Endometrial microvascular endothelial cells (primary cell): ENCODE measurements around the gene IL1A. TPM values are rescaled to one million over a fixed set of nuclear protein-coding genes. Genes with fewer than 3 reads are reported as not detected.

Source experiments
- in situ Hi-C: cut with HindIII; loops from 2 replicates; pipeline ENCODE4 v1.10.0; 2017; ENCODE audit warnings: low sequenced_read_pairs, low pct_unique_long_range_greater_than_20kb; ENCODE audit errors: inconsistent ontology term
- total RNA-seq: library from RNA; depleted of rRNA; stranded (reverse); fragments of >200 nt; gene quantifications from one replicate; pipeline ENCODE4 v1.2.3, GENCODE V29; 2015; ENCODE audit errors: inconsistent ontology term

IL1A gene
- total RNA-seq, 1 donor from 2014 or later = 0.65 TPM

- in situ Hi-C loops = no loop called here
Measured at GRCh38 chr2:112795774-112796173, 11.5 kb upstream of the IL1A start.

- in situ Hi-C loops = no loop called here
Measured at GRCh38 chr2:112794841-112795240, 10.5 kb upstream of the IL1A start.

GRCh38 chr2:112794131-112794733, 9.9 kb upstream of the IL1A start:
- in situ Hi-C loops = no loop called here

- in situ Hi-C loops = no loop called here
Measured at GRCh38 chr2:112793449-112793978, 9.2 kb upstream of the IL1A start.

- in situ Hi-C loops = no loop called here
Measured at GRCh38 chr2:112792419-112792818, 8.1 kb upstream of the IL1A start.

GRCh38 chr2:112791693-112792230, 7.5 kb upstream of the IL1A start:
- in situ Hi-C loops = no loop called here

- in situ Hi-C loops = no loop called here
Measured at GRCh38 chr2:112791019-112791418, 6.7 kb upstream of the IL1A start.

- in situ Hi-C loops = no loop called here
Measured at GRCh38 chr2:112790305-112790704, 6.0 kb upstream of the IL1A start.

- in situ Hi-C loops = no loop called here
Measured at GRCh38 chr2:112789186-112789585, 4.9 kb upstream of the IL1A start.

- in situ Hi-C loops = no loop called here
Measured at GRCh38 chr2:112788653-112789052, 4.4 kb upstream of the IL1A start.

GRCh38 chr2:112787729-112788393, 3.6 kb upstream of the IL1A start:
- in situ Hi-C loops = no loop called here

- in situ Hi-C loops = no loop called here
Measured at GRCh38 chr2:112787294-112787693, 3.0 kb upstream of the IL1A start.

- in situ Hi-C loops = no loop called here
Measured at GRCh38 chr2:112783187-112783714, 1.0 kb downstream of the IL1A start.

GRCh38 chr2:112782234-112782799, 2.0 kb downstream of the IL1A start:
- in situ Hi-C loops = no loop called here

- in situ Hi-C loops = no loop called here
Measured at GRCh38 chr2:112779598-112779997, 4.7 kb downstream of the IL1A start.

- in situ Hi-C loops = no loop called here
Measured at GRCh38 chr2:112777036-112777435, 7.3 kb downstream of the IL1A start.

- in situ Hi-C loops = no loop called here
Measured at GRCh38 chr2:112776113-112776512, 8.2 kb downstream of the IL1A start.

- in situ Hi-C loops = loop anchor here (25.0 kb wide), 1 partner anchor 163 kb away; no protein-coding TSS in a partner anchor
Measured at GRCh38 chr2:112774536-112775285, 9.6 kb downstream of the IL1A start.

- in situ Hi-C loops = loop anchor here (25.0 kb wide), 1 partner anchor 164 kb away; no protein-coding TSS in a partner anchor
Measured at GRCh38 chr2:112773556-112773955, 10.7 kb downstream of the IL1A start.
